Fibroblast of lung (primary cell): Measurements from ENCODE around the gene MORC1.

Experiments
- CTCF ChIP-seq, 2 donors: IDR thresholded peaks in 1 of 2; conservative IDR thresholded peaks in 1 of 2; 1 replicate in 1 of 2; 2 replicates in 1 of 2; pipeline ENCODE4 v1.5.1; 2011 to 2012; ENCODE audit warnings: low read length in 2 of 2, control low read depth in 1 of 2, inconsistent platforms in 1 of 2, low read depth in 1 of 2, mild to moderate bottlenecking in 1 of 2
- EZH2 ChIP-seq: IDR thresholded peaks from 2 replicates; pipeline ENCODE4 v1.5.1; 2012; ENCODE audit warnings: low read length, control low read depth, mild to moderate bottlenecking; ENCODE audit errors: missing control alignments

DNA sequence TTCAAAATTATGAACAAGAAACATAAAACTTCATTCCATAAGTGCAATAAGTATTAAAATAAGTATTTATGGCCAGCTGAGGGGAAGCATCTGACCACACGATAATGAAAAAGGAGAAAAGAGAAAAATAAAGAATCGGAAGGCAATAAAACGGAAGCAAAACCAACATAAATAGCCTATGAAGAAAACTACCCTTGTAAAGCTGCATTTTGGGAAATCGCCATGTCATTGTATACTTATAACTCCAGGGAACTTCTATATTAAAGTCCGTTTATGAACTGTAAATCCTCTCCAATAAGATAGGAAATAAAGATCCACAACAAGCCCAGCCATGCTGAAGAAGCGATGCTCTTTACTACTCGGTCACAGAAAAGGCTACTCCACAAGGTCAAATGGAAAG, 47.7 kb downstream of the MORC1 start:
- TF ChIP-seq CTCF (conservative IDR thresholded peaks at IDR 0.05 in 1 of 2, IDR thresholded peaks at IDR 0.05 in 1 of 2; ENCODE audit: low read depth in 1 of 2, low read length in 2 of 2) (no peak), EZH2 (no peak)
